A549 (cell line): ENCODE results near the gene PITPNM1. TPM values are rescaled to one million over a fixed set of nuclear protein-coding genes. Genes with fewer than 3 reads are reported as not detected.

Experiments used
- ATAC-seq, 2 experiments: fragments of 200-7000 bp in 1 of 2; fragments of >200 bp in 1 of 2; cut with Nextera tagmentation in 1 of 2; cut with Tn5 transposase in 1 of 2; 3 replicates each; pipeline versions ENCODE4 v1.8.0 to v1.9.1; 2018 to 2020; ENCODE audit warnings: mild to moderate bottlenecking in 1 of 2, moderate library complexity in 1 of 2
- CTCF ChIA-PET: fragments of 300-600 bp; sonication (Branson Sonifier 250); formaldehyde crosslinking; extraction: SDS; loops from one replicate; lab custom pipeline; 2021; ENCODE audit warnings: antibody characterized with exemption, inconsistent platforms; lab: Yijun Ruan, JAX
- POLR2A ChIA-PET: fragments of 350-600 bp; formaldehyde crosslinking; extraction: SDS; loops from one replicate; lab custom pipeline; 2021; ENCODE audit warnings: antibody characterized with exemption, inconsistent platforms; lab: Yijun Ruan, JAX
- DNase-seq, 2 experiments: peaks; one replicate each; pipeline versions ENCODE4 v3.0.0 to v3.0.0-alpha.2; 2011 to 2016; ENCODE audit warnings: low read depth in 1 of 2, low spot score in 1 of 2
- FAIRE-seq: peaks from 2 replicates; lab custom pipeline; 2011; peaks lifted over from hg19 to GRCh38; lab: Jason Lieb, UNC
- H3K27ac ChIP-seq, 2 experiments: fragments of >200 bp; sonication (Bioruptor Twin); formaldehyde crosslinking; 3 replicates each; pipeline ENCODE4 v1.5.1; 2016 to 2017
- H3K4me1 ChIP-seq: fragments of >200 bp; sonication (Bioruptor Twin); formaldehyde crosslinking; 3 replicates; pipeline ENCODE4 v1.6.1; 2016
- H3K4me2 ChIP-seq: fragments of >200 bp; sonication (Bioruptor Twin); formaldehyde crosslinking; 3 replicates; pipeline ENCODE4 v1.6.1; 2016
- H3K4me3 ChIP-seq: fragments of >200 bp; sonication (Bioruptor Twin); formaldehyde crosslinking; 3 replicates; pipeline ENCODE4 v1.5.1; 2016
- H3K9me3 ChIP-seq: fragments of >200 bp; sonication (Bioruptor Twin); formaldehyde crosslinking; 3 replicates; pipeline ENCODE4 v1.6.1; 2016
- CEBPB ChIP-seq, 2 experiments: fragments of >200 bp in 1 of 2; sonication (Bioruptor Twin) in 1 of 2; formaldehyde crosslinking in 1 of 2; IDR thresholded peaks; 2 replicates each; pipeline ENCODE4 v1.6.1; 2012 to 2016
- CHD2 ChIP-seq: fragments of 150-350 bp; IDR thresholded peaks from 2 replicates; pipeline ENCODE4 v1.6.1; 2014; ENCODE audit warnings: low read length; ENCODE audit not compliant: partially characterized antibody
- CHD4 ChIP-seq: fragments of 200-600 bp; sonication (generic); IDR thresholded peaks from 2 replicates; pipeline ENCODE4 v1.6.1; 2016; ENCODE audit warnings: antibody characterized with exemption, mild to moderate bottlenecking, borderline replicate concordance
- ESRRA ChIP-seq: fragments of 150-350 bp; IDR thresholded peaks from 2 replicates; pipeline ENCODE4 v1.6.1; 2014; ENCODE audit warnings: mild to moderate bottlenecking, low read length, borderline replicate concordance
- HDAC2 ChIP-seq: fragments of 200-600 bp; sonication (generic); IDR thresholded peaks from 2 replicates; pipeline ENCODE4 v1.6.1; 2016
- KDM1A ChIP-seq: fragments of 200-600 bp; sonication (generic); IDR thresholded peaks from 2 replicates; pipeline ENCODE4 v1.6.1; 2016; ENCODE audit warnings: low read depth, mild to moderate bottlenecking
- MAZ ChIP-seq: fragments of 150-350 bp; IDR thresholded peaks from 2 replicates; pipeline ENCODE4 v1.6.1; 2014; ENCODE audit warnings: antibody characterized with exemption, low read depth, low read length, borderline replicate concordance
- MYC ChIP-seq: IDR thresholded peaks from 2 replicates; pipeline ENCODE4 v1.6.1; 2012; ENCODE audit warnings: mild to moderate bottlenecking, inconsistent platforms, low read length, improper control_type of control experiment, borderline replicate concordance
- NFE2L2 ChIP-seq: fragments of 150-350 bp; conservative IDR thresholded peaks from 2 replicates; pipeline ENCODE4 v1.6.1; 2014; ENCODE audit warnings: low read length
- NPAS2 ChIP-seq: fragments of 250-450 bp; sonication (Bioruptor Pico); IDR thresholded peaks from 2 replicates; pipeline ENCODE4 v1.8.0; 2022; ENCODE audit warnings: mild to moderate bottlenecking, moderate library complexity, borderline replicate concordance
- POLR2AphosphoS2 ChIP-seq: conservative IDR thresholded peaks from 2 replicates; pipeline ENCODE4 v1.6.1; 2012; ENCODE audit warnings: low read length, improper control_type of control experiment, inconsistent platforms
- RAD21 ChIP-seq, 2 experiments: fragments of >200 bp in 1 of 2; sonication (Bioruptor Twin) in 1 of 2; formaldehyde crosslinking in 1 of 2; IDR thresholded peaks in 1 of 2; conservative IDR thresholded peaks in 1 of 2; 2 replicates in 1 of 2; 3 replicates in 1 of 2; pipeline ENCODE4 v1.6.1; 2012 to 2018; ENCODE audit warnings: inconsistent platforms in 1 of 2
- SMC3 ChIP-seq: fragments of >200 bp; sonication (Bioruptor Twin); formaldehyde crosslinking; IDR thresholded peaks from 3 replicates; pipeline ENCODE4 v1.6.1; 2018; ENCODE audit warnings: inconsistent platforms
- SREBF2 ChIP-seq: fragments of 450-650 bp; IDR thresholded peaks from 2 replicates; pipeline ENCODE4 v1.6.1; 2014; ENCODE audit warnings: mild to moderate bottlenecking, moderate library complexity
- TP53 ChIP-seq: fragments of 250-450 bp; sonication (Bioruptor Pico); IDR thresholded peaks from 2 replicates; pipeline ENCODE4 v1.5.0; 2021; ENCODE audit warnings: mild to moderate bottlenecking, moderate library complexity
- ZNF302 ChIP-seq: fragments of 250-450 bp; sonication (Bioruptor Pico); IDR thresholded peaks from 2 replicates; pipeline ENCODE4 v1.9.0; 2021; ENCODE audit warnings: inconsistent platforms, mild to moderate bottlenecking, moderate library complexity
- WGBS: methylation state at CpG from one replicate; pipeline ENCODE4 v1.1.6; 2017; ENCODE audit errors: missing lambda C conversion rate; 5-methylcytosine and 5-hydroxymethylcytosine counted together
- polyA plus RNA-seq, 4 experiments: library from polyadenylated mRNA; depleted of rRNA in 3 of 4; stranded (reverse); fragments of >200 nt; fragmentation: RNase III in 1 of 4; extraction: RNeasy Plus Mini Kit Qiagen cat#74134 plus additional on column Dnase treatment in 1 of 4; gene quantifications; 2 replicates in 3 of 4; 3 replicates in 1 of 4; pipeline ENCODE4 v1.2.3, GENCODE V29; 2011 to 2017
- TF ChIP-seq, protein P1 (sequence below): fragments of >200 bp; sonication (Bioruptor Twin); formaldehyde crosslinking; IDR thresholded peaks from 3 replicates; pipeline ENCODE4 v1.5.1; 2016
- TF ChIP-seq, protein P2 (sequence below): fragments of >200 bp; sonication (Bioruptor Twin); formaldehyde crosslinking; IDR thresholded peaks from 2 replicates; pipeline ENCODE4 v1.6.1; 2016
- TF ChIP-seq, protein P3 (sequence below): IDR thresholded peaks from 2 replicates; pipeline ENCODE4 v1.6.1; 2012
- TF ChIP-seq, protein P4 (sequence below): fragments of >200 bp; sonication (Bioruptor Twin); formaldehyde crosslinking; IDR thresholded peaks from 3 replicates; pipeline ENCODE4 v1.6.1; 2016
- TF ChIP-seq, protein P5 (sequence below): fragments of 250-450 bp; sonication (Bioruptor Pico); IDR thresholded peaks from 2 replicates; pipeline ENCODE4 v1.5.0; 2021; ENCODE audit warnings: mild to moderate bottlenecking, moderate library complexity, borderline replicate concordance

Gene PITPNM1
- polyA plus RNA-seq, 2 of the 4 experiments (the other 2 are of a cell fraction): 14.2 to 42.0 TPM

DNA sequence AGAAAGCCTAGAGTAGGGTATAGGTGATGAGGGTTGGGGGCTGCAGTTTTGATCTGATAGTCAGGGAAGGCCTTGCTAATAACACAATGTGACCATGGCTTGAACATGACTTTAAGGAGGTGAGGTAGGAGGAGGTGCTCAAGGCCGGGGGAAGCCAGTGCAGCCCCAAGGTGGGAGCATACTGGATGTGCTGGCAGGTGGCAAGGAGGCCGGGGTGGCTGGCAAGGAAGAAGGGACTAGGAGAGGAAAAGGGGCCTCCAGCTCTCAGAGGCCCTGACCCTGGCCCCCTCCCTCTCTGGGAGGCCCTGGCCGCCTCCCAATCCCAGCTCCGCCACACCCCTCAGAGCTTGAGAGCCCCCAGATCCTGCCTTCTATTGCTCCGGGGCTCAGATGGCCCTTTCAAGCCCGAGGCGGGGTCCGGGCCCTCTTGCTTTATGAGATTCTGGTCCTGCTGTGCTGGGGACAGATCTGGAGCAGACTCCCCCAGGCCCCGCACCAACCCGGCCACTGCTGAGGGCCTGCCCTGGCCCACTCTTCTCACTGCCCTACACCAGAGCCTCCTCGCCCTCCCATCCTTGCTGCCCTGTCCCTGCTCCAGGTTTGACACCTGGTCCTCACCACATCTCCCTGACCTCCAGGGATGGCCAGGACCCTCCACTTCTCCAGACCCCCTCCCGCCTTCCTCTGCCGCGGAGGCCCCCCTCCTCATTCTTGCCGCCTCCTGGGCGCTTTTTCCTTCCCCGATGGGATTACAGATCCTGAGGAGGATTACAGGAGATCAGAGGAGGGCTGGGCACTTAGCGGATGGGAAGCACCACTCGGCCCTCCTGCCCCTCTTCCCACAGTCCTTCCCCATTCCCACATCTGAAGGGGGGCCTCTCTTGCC is 1.8 kb downstream of the PITPNM1 start (continued):
- TF ChIP-seq CEBPB (IDR thresholded peaks at IDR 0.05): no peak

DNA sequence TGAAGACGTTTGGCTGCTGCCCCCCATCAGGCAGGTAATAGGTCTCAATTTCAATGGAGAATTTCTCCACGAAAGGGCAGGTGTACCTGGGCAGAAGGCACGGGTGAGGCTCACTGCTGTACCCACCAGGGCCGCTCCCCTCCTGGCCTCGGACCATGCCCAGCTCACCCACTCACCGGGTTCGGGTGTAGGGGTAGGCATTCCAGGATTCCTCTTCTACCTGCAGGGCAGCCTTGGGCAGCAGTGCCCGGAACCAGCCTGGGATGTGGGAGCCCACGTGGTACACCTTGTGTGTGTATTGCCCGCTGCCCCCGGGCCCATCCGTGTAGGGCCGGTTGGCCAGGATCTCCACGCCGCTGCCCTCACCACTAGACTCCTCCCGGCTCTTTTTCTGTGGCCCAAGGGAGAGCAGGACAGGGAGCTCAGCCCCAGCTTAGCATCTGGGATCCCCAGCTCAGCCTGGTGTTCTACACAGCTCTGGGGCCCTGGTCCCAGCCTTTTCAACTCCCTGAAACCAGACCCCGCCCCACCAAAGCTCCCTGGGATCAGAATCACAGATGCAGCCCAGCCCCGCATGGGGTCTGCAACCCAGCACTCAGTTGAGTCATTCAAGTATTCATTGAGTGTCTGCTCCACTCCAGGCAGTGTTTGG is 2.7 kb downstream of the PITPNM1 start:
- Histone ChIP-seq H3K4me1 (peaks cover 29% of the 10 kb centered on the region), H3K4me3 (no peak overlapping the region), H3K4me2 (no peak overlapping the region), H3K27ac (no peak overlapping the region), H3K9me3 (no peaks in the 10 kb centered on the region)
- CTCF ChIA-PET: interaction anchor here (0.7 to 1.6 kb wide), 3 partner anchors 33 to 120 kb away, joined by 3 to 4 read pairs (median 3); partner anchors contain the start of gene TMEM134
- TF ChIP-seq ZNF302 (CRISPR knock-in tag) (no peak), TP53 (CRISPR knock-in tag) (no peak), POLR2AphosphoS2 (no peak)
- ATAC-seq (no peak), DNase-seq (no peak), FAIRE-seq (no peak)
- POLR2A ChIA-PET: no interaction called here
- WGBS: 95% methylated on average over 15 of the region's 18 CpGs

DNA sequence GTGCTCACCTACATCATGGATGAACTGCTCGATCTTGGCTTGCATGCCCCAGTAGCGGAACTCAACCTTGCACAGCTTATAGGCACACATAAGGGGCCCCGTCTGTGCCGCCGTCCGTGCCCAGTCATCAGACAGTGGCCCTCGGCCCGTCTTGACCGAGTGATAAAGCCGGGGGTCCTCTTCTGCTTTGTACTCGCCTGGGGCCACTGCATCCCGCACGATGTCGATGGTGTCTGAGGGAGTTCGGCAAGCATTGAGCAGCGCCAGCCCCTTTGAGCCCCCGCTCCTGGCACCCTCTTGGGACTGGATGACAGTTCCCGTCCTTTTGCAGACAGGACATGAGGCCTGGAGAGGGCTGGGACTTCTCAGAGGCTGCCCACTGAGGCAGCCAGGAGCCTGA is 3.3 kb downstream of the PITPNM1 start:
- Histone ChIP-seq H3K27ac (no peak overlapping the region), H3K4me2 (no peak overlapping the region), H3K9me3 (no peaks in the 10 kb centered on the region), H3K4me1 (peaks cover 24% of the 10 kb centered on the region), H3K4me3 (no peak overlapping the region)
- FAIRE-seq (no peak), ATAC-seq (no peak), DNase-seq (no peak)
- TF ChIP-seq, protein P1, sequence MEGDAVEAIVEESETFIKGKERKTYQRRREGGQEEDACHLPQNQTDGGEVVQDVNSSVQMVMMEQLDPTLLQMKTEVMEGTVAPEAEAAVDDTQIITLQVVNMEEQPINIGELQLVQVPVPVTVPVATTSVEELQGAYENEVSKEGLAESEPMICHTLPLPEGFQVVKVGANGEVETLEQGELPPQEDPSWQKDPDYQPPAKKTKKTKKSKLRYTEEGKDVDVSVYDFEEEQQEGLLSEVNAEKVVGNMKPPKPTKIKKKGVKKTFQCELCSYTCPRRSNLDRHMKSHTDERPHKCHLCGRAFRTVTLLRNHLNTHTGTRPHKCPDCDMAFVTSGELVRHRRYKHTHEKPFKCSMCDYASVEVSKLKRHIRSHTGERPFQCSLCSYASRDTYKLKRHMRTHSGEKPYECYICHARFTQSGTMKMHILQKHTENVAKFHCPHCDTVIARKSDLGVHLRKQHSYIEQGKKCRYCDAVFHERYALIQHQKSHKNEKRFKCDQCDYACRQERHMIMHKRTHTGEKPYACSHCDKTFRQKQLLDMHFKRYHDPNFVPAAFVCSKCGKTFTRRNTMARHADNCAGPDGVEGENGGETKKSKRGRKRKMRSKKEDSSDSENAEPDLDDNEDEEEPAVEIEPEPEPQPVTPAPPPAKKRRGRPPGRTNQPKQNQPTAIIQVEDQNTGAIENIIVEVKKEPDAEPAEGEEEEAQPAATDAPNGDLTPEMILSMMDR: no peak
- TF ChIP-seq RAD21 (conservative IDR thresholded peaks at IDR 0.05 in 1 of 2, IDR thresholded peaks at IDR 0.05 in 1 of 2) (no peak), CHD4 (no peak), MYC (no peak), ESRRA (no peak), SREBF2 (no peak), KDM1A (no peak), SMC3 (no peak), NPAS2 (no peak), MAZ (no peak), HDAC2 (no peak), NFE2L2 (no peak), CHD2 (no peak), POLR2AphosphoS2 (no peak)
- TF ChIP-seq, protein P2, sequence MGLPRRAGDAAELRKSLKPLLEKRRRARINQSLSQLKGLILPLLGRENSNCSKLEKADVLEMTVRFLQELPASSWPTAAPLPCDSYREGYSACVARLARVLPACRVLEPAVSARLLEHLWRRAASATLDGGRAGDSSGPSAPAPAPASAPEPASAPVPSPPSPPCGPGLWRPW: no peak
- TF ChIP-seq, protein P3, sequence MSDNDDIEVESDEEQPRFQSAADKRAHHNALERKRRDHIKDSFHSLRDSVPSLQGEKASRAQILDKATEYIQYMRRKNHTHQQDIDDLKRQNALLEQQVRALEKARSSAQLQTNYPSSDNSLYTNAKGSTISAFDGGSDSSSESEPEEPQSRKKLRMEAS: no peak
- TF ChIP-seq, protein P4, sequence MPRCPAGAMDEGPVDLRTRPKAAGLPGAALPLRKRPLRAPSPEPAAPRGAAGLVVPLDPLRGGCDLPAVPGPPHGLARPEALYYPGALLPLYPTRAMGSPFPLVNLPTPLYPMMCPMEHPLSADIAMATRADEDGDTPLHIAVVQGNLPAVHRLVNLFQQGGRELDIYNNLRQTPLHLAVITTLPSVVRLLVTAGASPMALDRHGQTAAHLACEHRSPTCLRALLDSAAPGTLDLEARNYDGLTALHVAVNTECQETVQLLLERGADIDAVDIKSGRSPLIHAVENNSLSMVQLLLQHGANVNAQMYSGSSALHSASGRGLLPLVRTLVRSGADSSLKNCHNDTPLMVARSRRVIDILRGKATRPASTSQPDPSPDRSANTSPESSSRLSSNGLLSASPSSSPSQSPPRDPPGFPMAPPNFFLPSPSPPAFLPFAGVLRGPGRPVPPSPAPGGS: no peak
- TF ChIP-seq, protein P5, sequence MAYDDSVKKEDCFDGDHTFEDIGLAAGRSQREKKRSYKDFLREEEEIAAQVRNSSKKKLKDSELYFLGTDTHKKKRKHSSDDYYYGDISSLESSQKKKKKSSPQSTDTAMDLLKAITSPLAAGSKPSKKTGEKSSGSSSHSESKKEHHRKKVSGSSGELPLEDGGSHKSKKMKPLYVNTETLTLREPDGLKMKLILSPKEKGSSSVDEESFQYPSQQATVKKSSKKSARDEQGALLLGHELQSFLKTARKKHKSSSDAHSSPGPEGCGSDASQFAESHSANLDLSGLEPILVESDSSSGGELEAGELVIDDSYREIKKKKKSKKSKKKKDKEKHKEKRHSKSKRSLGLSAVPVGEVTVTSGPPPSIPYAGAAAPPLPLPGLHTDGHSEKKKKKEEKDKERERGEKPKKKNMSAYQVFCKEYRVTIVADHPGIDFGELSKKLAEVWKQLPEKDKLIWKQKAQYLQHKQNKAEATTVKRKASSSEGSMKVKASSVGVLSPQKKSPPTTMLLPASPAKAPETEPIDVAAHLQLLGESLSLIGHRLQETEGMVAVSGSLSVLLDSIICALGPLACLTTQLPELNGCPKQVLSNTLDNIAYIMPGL (CRISPR knock-in tag): no peak
- CTCF ChIA-PET: interaction anchor here (0.8 to 1.6 kb wide), 3 partner anchors 10 to 107 kb away, joined by 3 read pairs; no protein-coding TSS in a partner anchor
- WGBS: 97% methylated on average over 18 of the region's 18 CpGs
- POLR2A ChIA-PET: interaction anchor here (1.2 kb wide), 1 partner anchor 100 kb away, joined by 4 read pairs; the partner anchor contains the start of gene PPP1CA
